GM23338 (cell line): ENCODE measurements around the gene INSL3.

Experiments
- CREB1 ChIP-seq: fragments of 250-450 bp; sonication (Bioruptor Pico); IDR thresholded peaks from 2 replicates; pipeline ENCODE4 v1.5.0; 2020; ENCODE audit warnings: low read depth, mild to moderate bottlenecking, moderate library complexity
- ETS1 ChIP-seq: IDR thresholded peaks from 2 replicates; pipeline ENCODE4 v1.6.1; 2016; ENCODE audit warnings: antibody characterized with exemption
- EZH2 ChIP-seq: fragments of 200-600 bp; sonication (generic); IDR thresholded peaks from one replicate; pipeline ENCODE4 v1.8.0; 2017; ENCODE audit warnings: antibody characterized with exemption, mild to moderate bottlenecking, low read depth; ENCODE audit not compliant: unreplicated experiment
- EZH2phosphoT487 ChIP-seq: fragments of 200-600 bp; sonication (generic); IDR thresholded peaks from one replicate; pipeline ENCODE4 v1.8.1; 2018; ENCODE audit warnings: antibody characterized with exemption; ENCODE audit not compliant: unreplicated experiment
- JUNB ChIP-seq: IDR thresholded peaks from one replicate; pipeline ENCODE4 v1.6.1; 2016; ENCODE audit warnings: antibody characterized with exemption; ENCODE audit not compliant: unreplicated experiment
- NANOG ChIP-seq: IDR thresholded peaks from 2 replicates; pipeline ENCODE4 v1.6.1; 2016; ENCODE audit warnings: antibody characterized with exemption, borderline replicate concordance
- POLR2AphosphoS5 ChIP-seq: IDR thresholded peaks from 2 replicates; pipeline ENCODE4 v1.6.1; 2016; ENCODE audit warnings: antibody characterized with exemption, low read depth
- STAT1 ChIP-seq: IDR thresholded peaks from one replicate; pipeline ENCODE4 v1.6.1; 2016; ENCODE audit warnings: antibody characterized with exemption; ENCODE audit not compliant: unreplicated experiment
- ZNF114 ChIP-seq: fragments of 250-450 bp; sonication (Bioruptor Pico); IDR thresholded peaks from 2 replicates; pipeline ENCODE4 v1.5.0; 2020; ENCODE audit warnings: mild to moderate bottlenecking, moderate library complexity
- ZNF331 ChIP-seq: fragments of 250-450 bp; sonication (Bioruptor Pico); IDR thresholded peaks from 2 replicates; pipeline ENCODE4 v1.5.0; 2020; ENCODE audit warnings: low read depth, mild to moderate bottlenecking, moderate library complexity
- TF ChIP-seq, protein P1 (sequence below), 2 experiments: fragments of 200-600 bp in 1 of 2; sonication (generic) in 1 of 2; conservative IDR thresholded peaks; 2 replicates each; pipeline versions ENCODE4 v1.5.1 to v1.6.1; 2016 to 2017; ENCODE audit warnings: antibody characterized with exemption in 2 of 2, low read depth in 2 of 2, mild to moderate bottlenecking in 2 of 2, moderate library complexity in 1 of 2
- TF ChIP-seq, protein P2 (sequence below): IDR thresholded peaks from one replicate; pipeline ENCODE4 v1.6.1; 2018; ENCODE audit warnings: antibody characterized with exemption; ENCODE audit not compliant: unreplicated experiment

- TF ChIP-seq, protein P1, sequence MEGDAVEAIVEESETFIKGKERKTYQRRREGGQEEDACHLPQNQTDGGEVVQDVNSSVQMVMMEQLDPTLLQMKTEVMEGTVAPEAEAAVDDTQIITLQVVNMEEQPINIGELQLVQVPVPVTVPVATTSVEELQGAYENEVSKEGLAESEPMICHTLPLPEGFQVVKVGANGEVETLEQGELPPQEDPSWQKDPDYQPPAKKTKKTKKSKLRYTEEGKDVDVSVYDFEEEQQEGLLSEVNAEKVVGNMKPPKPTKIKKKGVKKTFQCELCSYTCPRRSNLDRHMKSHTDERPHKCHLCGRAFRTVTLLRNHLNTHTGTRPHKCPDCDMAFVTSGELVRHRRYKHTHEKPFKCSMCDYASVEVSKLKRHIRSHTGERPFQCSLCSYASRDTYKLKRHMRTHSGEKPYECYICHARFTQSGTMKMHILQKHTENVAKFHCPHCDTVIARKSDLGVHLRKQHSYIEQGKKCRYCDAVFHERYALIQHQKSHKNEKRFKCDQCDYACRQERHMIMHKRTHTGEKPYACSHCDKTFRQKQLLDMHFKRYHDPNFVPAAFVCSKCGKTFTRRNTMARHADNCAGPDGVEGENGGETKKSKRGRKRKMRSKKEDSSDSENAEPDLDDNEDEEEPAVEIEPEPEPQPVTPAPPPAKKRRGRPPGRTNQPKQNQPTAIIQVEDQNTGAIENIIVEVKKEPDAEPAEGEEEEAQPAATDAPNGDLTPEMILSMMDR (conservative IDR thresholded peaks at IDR 0.05; ENCODE audit: low read depth in 2 of 2): no peak
- TF ChIP-seq ZNF331 (no peak), EZH2 (no peak), EZH2phosphoT487 (no peak), ZNF114 (no peak), POLR2AphosphoS5 (no peak), JUNB (no peak), CREB1 (CRISPR knock-in tag) (no peak), ETS1 (no peak), NANOG (no peak), STAT1 (no peak)
- TF ChIP-seq, protein P2, sequence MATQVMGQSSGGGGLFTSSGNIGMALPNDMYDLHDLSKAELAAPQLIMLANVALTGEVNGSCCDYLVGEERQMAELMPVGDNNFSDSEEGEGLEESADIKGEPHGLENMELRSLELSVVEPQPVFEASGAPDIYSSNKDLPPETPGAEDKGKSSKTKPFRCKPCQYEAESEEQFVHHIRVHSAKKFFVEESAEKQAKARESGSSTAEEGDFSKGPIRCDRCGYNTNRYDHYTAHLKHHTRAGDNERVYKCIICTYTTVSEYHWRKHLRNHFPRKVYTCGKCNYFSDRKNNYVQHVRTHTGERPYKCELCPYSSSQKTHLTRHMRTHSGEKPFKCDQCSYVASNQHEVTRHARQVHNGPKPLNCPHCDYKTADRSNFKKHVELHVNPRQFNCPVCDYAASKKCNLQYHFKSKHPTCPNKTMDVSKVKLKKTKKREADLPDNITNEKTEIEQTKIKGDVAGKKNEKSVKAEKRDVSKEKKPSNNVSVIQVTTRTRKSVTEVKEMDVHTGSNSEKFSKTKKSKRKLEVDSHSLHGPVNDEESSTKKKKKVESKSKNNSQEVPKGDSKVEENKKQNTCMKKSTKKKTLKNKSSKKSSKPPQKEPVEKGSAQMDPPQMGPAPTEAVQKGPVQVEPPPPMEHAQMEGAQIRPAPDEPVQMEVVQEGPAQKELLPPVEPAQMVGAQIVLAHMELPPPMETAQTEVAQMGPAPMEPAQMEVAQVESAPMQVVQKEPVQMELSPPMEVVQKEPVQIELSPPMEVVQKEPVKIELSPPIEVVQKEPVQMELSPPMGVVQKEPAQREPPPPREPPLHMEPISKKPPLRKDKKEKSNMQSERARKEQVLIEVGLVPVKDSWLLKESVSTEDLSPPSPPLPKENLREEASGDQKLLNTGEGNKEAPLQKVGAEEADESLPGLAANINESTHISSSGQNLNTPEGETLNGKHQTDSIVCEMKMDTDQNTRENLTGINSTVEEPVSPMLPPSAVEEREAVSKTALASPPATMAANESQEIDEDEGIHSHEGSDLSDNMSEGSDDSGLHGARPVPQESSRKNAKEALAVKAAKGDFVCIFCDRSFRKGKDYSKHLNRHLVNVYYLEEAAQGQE: no peak
These were observed 13.5 kb downstream of the INSL3 start for GRCh38 chr19:17807731-17808316.
